ENCODE data around the gene TSPEAR.

The TSPEAR gene

DNA sequence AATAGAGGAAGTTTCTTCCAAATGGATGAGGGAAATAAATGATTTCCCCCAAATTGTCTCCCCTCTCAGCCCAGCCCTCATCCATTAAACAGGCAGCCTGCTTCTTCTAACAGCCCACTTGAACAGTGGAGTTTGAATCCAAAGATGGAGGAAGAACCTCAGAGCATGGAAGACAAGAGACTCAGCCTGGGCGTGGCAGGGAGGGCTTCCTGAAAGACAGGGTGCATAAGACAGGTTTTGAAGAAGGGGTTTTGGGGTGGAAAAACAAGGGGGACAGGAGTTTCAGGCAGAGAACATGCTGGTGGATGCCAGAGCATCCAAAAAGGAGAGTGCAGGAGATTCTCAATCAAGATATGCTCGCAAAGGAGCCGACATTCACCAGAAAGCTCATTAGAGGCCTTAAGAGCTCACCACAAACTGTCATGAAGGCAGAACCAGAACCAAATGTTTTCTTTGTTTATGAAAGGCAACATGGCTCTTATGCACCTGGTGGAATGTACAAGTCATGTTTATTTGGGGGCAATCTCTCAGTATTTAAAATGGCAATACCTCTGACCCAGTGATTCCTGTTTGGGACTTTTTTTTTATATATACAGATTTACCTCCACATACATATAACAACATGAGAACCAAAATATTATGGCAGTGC, 26.5 kb upstream of the TSPEAR start:
- no peak for DNase-seq (ENCODE audit: low read depth)
- TF ChIP-seq, protein P1, sequence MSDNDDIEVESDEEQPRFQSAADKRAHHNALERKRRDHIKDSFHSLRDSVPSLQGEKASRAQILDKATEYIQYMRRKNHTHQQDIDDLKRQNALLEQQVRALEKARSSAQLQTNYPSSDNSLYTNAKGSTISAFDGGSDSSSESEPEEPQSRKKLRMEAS (IDR thresholded peaks at IDR 0.05; ENCODE audit: low read depth, low read length) = no peak
- no peak for TF ChIP-seq POLR2A (IDR thresholded peaks at IDR 0.05; ENCODE audit: extremely low read depth, insufficient read length)
- no peak for TF ChIP-seq MYC (IDR thresholded peaks at IDR 0.05; ENCODE audit: low read depth, low read length)
- TF ChIP-seq, protein P2, sequence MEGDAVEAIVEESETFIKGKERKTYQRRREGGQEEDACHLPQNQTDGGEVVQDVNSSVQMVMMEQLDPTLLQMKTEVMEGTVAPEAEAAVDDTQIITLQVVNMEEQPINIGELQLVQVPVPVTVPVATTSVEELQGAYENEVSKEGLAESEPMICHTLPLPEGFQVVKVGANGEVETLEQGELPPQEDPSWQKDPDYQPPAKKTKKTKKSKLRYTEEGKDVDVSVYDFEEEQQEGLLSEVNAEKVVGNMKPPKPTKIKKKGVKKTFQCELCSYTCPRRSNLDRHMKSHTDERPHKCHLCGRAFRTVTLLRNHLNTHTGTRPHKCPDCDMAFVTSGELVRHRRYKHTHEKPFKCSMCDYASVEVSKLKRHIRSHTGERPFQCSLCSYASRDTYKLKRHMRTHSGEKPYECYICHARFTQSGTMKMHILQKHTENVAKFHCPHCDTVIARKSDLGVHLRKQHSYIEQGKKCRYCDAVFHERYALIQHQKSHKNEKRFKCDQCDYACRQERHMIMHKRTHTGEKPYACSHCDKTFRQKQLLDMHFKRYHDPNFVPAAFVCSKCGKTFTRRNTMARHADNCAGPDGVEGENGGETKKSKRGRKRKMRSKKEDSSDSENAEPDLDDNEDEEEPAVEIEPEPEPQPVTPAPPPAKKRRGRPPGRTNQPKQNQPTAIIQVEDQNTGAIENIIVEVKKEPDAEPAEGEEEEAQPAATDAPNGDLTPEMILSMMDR (IDR thresholded peaks at IDR 0.05; ENCODE audit: low read depth, low read length) = no peak
- H3K4me3 ChIP-seq (ENCODE audit: low read depth, low read length) = no peak overlapping the region

GRCh38 chr21:44736291-44737004, 25.1 kb upstream of the TSPEAR start:
- TF ChIP-seq POLR2A (IDR thresholded peaks at IDR 0.05; ENCODE audit: extremely low read depth, insufficient read length) = no peak
- no peak overlapping the region for H3K4me3 ChIP-seq (ENCODE audit: low read depth, low read length)
- no peak for DNase-seq (ENCODE audit: low read depth)

DNA sequence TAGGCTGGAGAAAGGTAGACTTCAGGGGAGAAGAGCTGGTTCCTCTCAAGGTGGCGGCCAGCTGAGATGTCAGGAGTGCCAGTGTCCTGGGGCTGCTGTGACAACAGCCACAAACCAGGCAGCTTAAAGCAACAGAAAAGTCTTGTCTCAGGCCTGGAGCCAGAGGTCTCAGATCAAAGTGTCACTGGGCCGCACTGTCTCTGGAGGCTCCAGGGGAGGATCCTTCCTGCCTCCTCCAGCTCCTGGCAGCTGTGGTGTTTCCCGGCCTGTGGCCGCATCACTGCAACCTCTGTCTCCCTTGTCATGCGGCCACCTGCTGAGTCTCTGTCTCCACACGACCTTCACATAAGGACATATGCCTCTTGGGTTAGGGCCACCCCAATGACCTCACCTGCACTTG, 24.4 kb upstream of the TSPEAR start:
- no peak for DNase-seq (ENCODE audit: low read depth)
- TF ChIP-seq, protein P1 (IDR thresholded peaks at IDR 0.05; ENCODE audit: low read depth, low read length) = no peak
- TF ChIP-seq, protein P2 (IDR thresholded peaks at IDR 0.05; ENCODE audit: low read depth, low read length) = no peak
- TF ChIP-seq POLR2A (IDR thresholded peaks at IDR 0.05; ENCODE audit: extremely low read depth, insufficient read length) = no peak
- TF ChIP-seq MYC (IDR thresholded peaks at IDR 0.05; ENCODE audit: low read depth, low read length) = no peak
- no peak overlapping the region for H3K4me3 ChIP-seq (ENCODE audit: low read depth, low read length)

GRCh38 chr21:44734841-44735240, 23.5 kb upstream of the TSPEAR start:
- DNase-seq (ENCODE audit: low read depth) = no peak
- TF ChIP-seq POLR2A (IDR thresholded peaks at IDR 0.05; ENCODE audit: extremely low read depth, insufficient read length) (no peak), MYC (IDR thresholded peaks at IDR 0.05; ENCODE audit: low read depth, low read length) (no peak)
- TF ChIP-seq, protein P2 (IDR thresholded peaks at IDR 0.05; ENCODE audit: low read depth, low read length) = no peak
- TF ChIP-seq, protein P1 (IDR thresholded peaks at IDR 0.05; ENCODE audit: low read depth, low read length) = no peak
- H3K4me3 ChIP-seq (ENCODE audit: low read depth, low read length) = no peak overlapping the region

DNA sequence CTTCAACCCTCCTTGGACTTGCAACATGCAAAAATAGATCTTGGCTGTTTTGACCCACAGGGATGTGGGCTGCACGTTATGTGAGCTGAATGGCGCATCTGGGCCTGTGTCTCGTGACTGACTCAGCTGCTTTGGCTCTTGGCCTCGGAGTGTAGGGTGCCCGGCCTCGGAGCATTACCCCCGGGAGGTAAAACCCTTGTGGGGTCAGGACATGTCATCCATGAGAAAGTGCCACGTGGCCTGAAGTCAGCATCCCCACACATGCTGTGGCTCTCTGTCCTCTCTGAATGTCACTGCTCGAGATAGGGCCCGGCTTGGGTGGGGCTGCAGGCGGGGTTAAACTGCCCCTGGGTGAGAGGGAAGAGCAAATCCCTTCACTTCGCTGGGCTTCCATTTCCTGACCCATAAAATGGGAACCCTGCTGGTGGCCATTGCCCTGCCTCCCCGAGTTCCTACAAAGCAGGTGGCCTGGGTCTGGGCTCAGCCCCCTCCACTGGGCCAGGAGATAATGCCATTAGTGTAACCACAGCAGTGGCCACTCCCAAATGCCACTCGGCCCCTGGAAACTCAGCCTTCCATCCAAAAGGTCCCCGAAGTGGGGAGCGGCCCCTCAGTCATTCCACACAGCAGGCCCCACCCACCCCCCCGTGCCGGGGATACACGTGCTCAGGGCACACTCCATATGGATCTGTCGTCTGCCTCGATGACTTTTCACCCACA, 22.8 kb upstream of the TSPEAR start:
- H3K4me3 ChIP-seq (ENCODE audit: low read depth, low read length) = no peak overlapping the region
- TF ChIP-seq, protein P1 (IDR thresholded peaks at IDR 0.05; ENCODE audit: low read depth, low read length) = no peak
- TF ChIP-seq, protein P2 (IDR thresholded peaks at IDR 0.05; ENCODE audit: low read depth, low read length) = no peak
- TF ChIP-seq POLR2A (IDR thresholded peaks at IDR 0.05; ENCODE audit: extremely low read depth, insufficient read length) (no peak), MYC (IDR thresholded peaks at IDR 0.05; ENCODE audit: low read depth, low read length) (no peak)
- no peak for DNase-seq (ENCODE audit: low read depth)

- TF ChIP-seq POLR2A (IDR thresholded peaks at IDR 0.05; ENCODE audit: extremely low read depth, insufficient read length) = no peak
- TF ChIP-seq, protein P1 (IDR thresholded peaks at IDR 0.05; ENCODE audit: low read depth, low read length) = no peak
- TF ChIP-seq, protein P2 (IDR thresholded peaks at IDR 0.05; ENCODE audit: low read depth, low read length) = no peak
- no peak for TF ChIP-seq MYC (IDR thresholded peaks at IDR 0.05; ENCODE audit: low read depth, low read length)
- no peak overlapping the region for H3K4me3 ChIP-seq (ENCODE audit: low read depth, low read length)
- DNase-seq (ENCODE audit: low read depth) = no peak
These were observed 21.6 kb upstream of the TSPEAR start for GRCh38 chr21:44732956-44733355.

Data from NB4 (cell line).